Measurements from ENCODE around the gene TMEM151B. TPM values are rescaled to one million over a fixed set of nuclear protein-coding genes. Genes with fewer than 3 reads are reported as not detected.

Gene TMEM151B
- total RNA-seq, 4 donors from 2014 or later, result 0.11 TPM; not detected in 3

- intact Hi-C loops (cut with DNase I; ENCODE audit: low total_unique reads), result no loop called here
- H3K36me3 ChIP-seq, result no peaks in the 10 kb centered on the region
- no peaks in the 10 kb centered on the region for H3K27me3 ChIP-seq
- in situ Hi-C loops (cut with MboI; ENCODE audit: low sequenced_read_pairs in 4 of 4), result loop anchor here in 1 of 4 donors (25.0 kb wide), 1 partner anchor 131 kb away; no protein-coding TSS in a partner anchor
- DNase-seq, result no peak
- H3K4me1 ChIP-seq, result peaks cover 4 to 9% of the 10 kb centered on the region in 2 donors
- no peak overlapping the region for H3K4me3 ChIP-seq
- TF ChIP-seq POLR2A (IDR thresholded peaks at IDR 0.05), result no peak
- TF ChIP-seq CTCF (IDR thresholded peaks at IDR 0.05 in 4 of 5, conservative IDR thresholded peaks at IDR 0.05 in 1 of 5), result no peak
- H3K27ac ChIP-seq, result no peak overlapping the region
- H3K9me3 ChIP-seq, result no peaks in the 10 kb centered on the region
- ATAC-seq, result no peak
Observed at GRCh38 chr6:44243345-44243744, 26.9 kb upstream of the TMEM151B start.

GRCh38 chr6:44245391-44245911 lies 24.8 kb upstream of the TMEM151B start:
- in situ Hi-C loops (cut with MboI; ENCODE audit: low sequenced_read_pairs in 4 of 4) (loop anchor here in 1 of 4 donors (25.0 kb wide), 1 partner anchor 133 kb away; no protein-coding TSS in a partner anchor), intact Hi-C loops (cut with DNase I; ENCODE audit: low total_unique reads) (loop anchor here (5.0 kb wide), 3 partner anchors 118 to 618 kb away; partner anchors contain the start of genes GTPBP2, MRPL14, TMEM63B and VEGFA)
- TF ChIP-seq CTCF (IDR thresholded peaks at IDR 0.05 in 4 of 5, conservative IDR thresholded peaks at IDR 0.05 in 1 of 5) (no peak), POLR2A (IDR thresholded peaks at IDR 0.05) (no peak)
- Histone ChIP-seq H3K27ac (peak overlapping the region; percentile 93 to 99 (median 98)), H3K27me3 (no peaks in the 10 kb centered on the region), H3K36me3 (peaks cover 0 to 19% of the 10 kb centered on the region in 2 donors), H3K4me1 (peaks cover 22 to 24% of the 10 kb centered on the region in 2 donors), H3K9me3 (no peaks in the 10 kb centered on the region), H3K4me3 (peak overlapping the region; percentile 78 to 98 (median 88))
- no peak for DNase-seq
- ATAC-seq, result no peak

GRCh38 chr6:44245912-44246662 lies 24.2 kb upstream of the TMEM151B start:
- H3K4me3 ChIP-seq, result peak overlapping the region; percentile 78 to 98 (median 88)
- TF ChIP-seq POLR2A (IDR thresholded peaks at IDR 0.05), result no peak
- TF ChIP-seq CTCF (IDR thresholded peaks at IDR 0.05 in 4 of 5, conservative IDR thresholded peaks at IDR 0.05 in 1 of 5), result peak in 2 of 5 experiments; percentile 28 to 39
- H3K27ac ChIP-seq, result peak overlapping the region; percentile 93 to 99 (median 98)
- H3K27me3 ChIP-seq, result no peaks in the 10 kb centered on the region
- H3K36me3 ChIP-seq, result peaks cover 0 to 26% of the 10 kb centered on the region in 2 donors
- H3K9me3 ChIP-seq, result no peaks in the 10 kb centered on the region
- peak; percentile 81 to 89 for DNase-seq
- intact Hi-C loops (cut with DNase I; ENCODE audit: low total_unique reads) (loop anchor here (1.0 to 5.0 kb wide), 5 partner anchors 23 to 1073 kb away; partner anchors contain the start of genes GTPBP2, MRPL14, SLC29A1 and TMEM63B), in situ Hi-C loops (cut with MboI; ENCODE audit: low sequenced_read_pairs in 4 of 4) (loop anchor here in 1 of 4 donors (25.0 kb wide), 1 partner anchor 134 kb away; no protein-coding TSS in a partner anchor)
- H3K4me1 ChIP-seq, result peaks cover 25 to 27% of the 10 kb centered on the region in 2 donors
- peak; percentile 57 to 59 for ATAC-seq

- in situ Hi-C loops (cut with MboI; ENCODE audit: low sequenced_read_pairs in 4 of 4) (loop anchor here in 1 of 4 donors (25.0 kb wide), 1 partner anchor 134 kb away; no protein-coding TSS in a partner anchor), intact Hi-C loops (cut with DNase I; ENCODE audit: low total_unique reads) (loop anchor here (1.0 to 5.0 kb wide), 6 partner anchors 9 to 1074 kb away; partner anchors contain the start of genes GTPBP2, MRPL14, SLC29A1 and TMEM63B)
- peak within 1 kb of the TSS; percentile 93 to 99 (median 98) for H3K27ac ChIP-seq
- peak within 1 kb of the TSS; percentile 78 to 98 (median 88) for H3K4me3 ChIP-seq
- no peaks in the 10 kb centered on the region for H3K9me3 ChIP-seq
- TF ChIP-seq CTCF (IDR thresholded peaks at IDR 0.05 in 4 of 5, conservative IDR thresholded peaks at IDR 0.05 in 1 of 5) (peak in 1 of 5 experiments; percentile 26), POLR2A (IDR thresholded peaks at IDR 0.05) (peak; percentile 99)
- ATAC-seq, result peak; percentile 86 to 88
- no peaks in the 10 kb centered on the region for H3K27me3 ChIP-seq
- H3K4me1 ChIP-seq, result peaks cover 25 to 27% of the 10 kb centered on the region in 2 donors
- peak; percentile 97 to 99 for DNase-seq
- peaks cover 0 to 33% of the 10 kb centered on the region in 2 donors for H3K36me3 ChIP-seq
Observed at GRCh38 chr6:44246663-44247337, 23.4 kb upstream of the TMEM151B start, which contains the start of gene HSP90AB1. Gene HSP90AB1 (plus strand): TSS chr6:44247101. CDS start chr6:44248630, 1,529 bp downstream.
